HEK293T (cell line): ENCODE data around the gene APOBEC3C.
"Not testable (repeated sequence)": the region's sequence is repeated elsewhere in the genome, so short reads cannot be mapped to it uniquely, and the experiment has no call there.

ENCODE experiments used
- BHLHE40 ChIP-seq: fragments of 450-650 bp; IDR thresholded peaks from 2 replicates; pipeline ENCODE4 v1.6.1; 2016; ENCODE audit warnings: mild to moderate bottlenecking, moderate library complexity, borderline replicate concordance
- FOXM1 ChIP-seq: fragments of 450-650 bp; IDR thresholded peaks from 2 replicates; pipeline ENCODE4 v1.6.1; 2017; ENCODE audit warnings: mild to moderate bottlenecking, borderline replicate concordance
- HDGF ChIP-seq: fragments of 450-650 bp; IDR thresholded peaks from 2 replicates; pipeline ENCODE4 v1.6.1; 2017; ENCODE audit warnings: antibody characterized with exemption, borderline replicate concordance
- NFRKB ChIP-seq: fragments of 450-650 bp; IDR thresholded peaks from 2 replicates; pipeline ENCODE4 v1.6.1; 2016; ENCODE audit warnings: mild to moderate bottlenecking, moderate library complexity
- PKNOX1 ChIP-seq: fragments of 450-650 bp; IDR thresholded peaks from 2 replicates; pipeline ENCODE4 v1.6.1; 2016
- SP1 ChIP-seq: fragments of 450-650 bp; IDR thresholded peaks from 2 replicates; pipeline ENCODE4 v1.6.1; 2017
- SUZ12 ChIP-seq: fragments of 450-650 bp; IDR thresholded peaks from 2 replicates; pipeline ENCODE4 v1.6.1; 2016; ENCODE audit warnings: mild to moderate bottlenecking
- ZNF384 ChIP-seq: fragments of 450-650 bp; IDR thresholded peaks from 2 replicates; pipeline ENCODE4 v1.6.1; 2016

- TF ChIP-seq PKNOX1, FOXM1, SUZ12, HDGF, SP1, NFRKB, BHLHE40, ZNF384: not testable (repeated sequence)
Observed at GRCh38 chr22:38992871-38993371, 21.1 kb upstream of the APOBEC3C start.
